Measurements from ENCODE around the gene KLHL34.

DNA sequence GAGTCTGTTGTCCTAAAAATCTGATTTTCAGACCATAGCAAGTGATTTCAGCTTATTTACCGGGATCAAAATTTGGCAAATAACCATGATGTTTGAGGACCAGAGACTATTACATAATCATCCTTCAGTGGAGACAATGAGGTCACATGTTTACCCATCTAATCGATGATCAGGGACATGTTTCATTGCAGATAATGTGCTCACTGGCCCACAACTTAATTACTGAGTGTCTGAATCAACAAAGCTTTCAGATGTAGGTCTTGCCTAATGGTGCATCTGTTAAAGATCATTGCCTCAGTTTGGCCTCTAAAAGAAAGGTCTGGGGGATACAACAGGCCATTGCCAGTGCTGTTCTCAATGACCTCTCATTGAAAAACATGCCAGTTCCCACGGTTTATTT, 42.8 kb upstream of the KLHL34 start:
- TF ChIP-seq CTCF (IDR thresholded peaks at IDR 0.05; ENCODE audit: insufficient read depth, low read depth, low read length) = no peak
- TF ChIP-seq EZH2 (IDR thresholded peaks at IDR 0.05; ENCODE audit: insufficient read depth, low read length) = no peak
